HepG2 (cell line): Measurements from ENCODE around the gene ISOC2. TPM values are rescaled to one million over a fixed set of nuclear protein-coding genes. Genes with fewer than 3 reads are reported as not detected.
A peak's percentile ranks its signal among the peaks of the same experiment; 100 is the strongest.

ENCODE experiments used
- BHLHE40 ChIP-seq: IDR thresholded peaks from 2 replicates; pipeline ENCODE4 v1.6.1; 2011; ENCODE audit warnings: low read length, improper control_type of control experiment
- CBFB ChIP-seq: sonication (generic); formaldehyde crosslinking; IDR thresholded peaks from 2 replicates; pipeline ENCODE4 v1.4.0; 2020; ENCODE audit warnings: missing genetic modification reagents
- CHD2 ChIP-seq: IDR thresholded peaks from 2 replicates; pipeline ENCODE4 v1.6.1; 2011; ENCODE audit warnings: low read depth, low read length, improper control_type of control experiment
- EP300 ChIP-seq, 3 experiments: sonication (generic) in 1 of 3; formaldehyde crosslinking in 1 of 3; IDR thresholded peaks; 2 replicates each; pipeline versions ENCODE4 v1.5.1 to v1.6.1; 2011 to 2020; ENCODE audit warnings: low read depth in 2 of 3, low read length in 2 of 3, borderline replicate concordance in 1 of 3, improper control_type of control experiment in 1 of 3, mild to moderate bottlenecking in 1 of 3, missing genetic modification reagents in 1 of 3, moderate library complexity in 1 of 3
- KDM3A ChIP-seq: IDR thresholded peaks from 2 replicates; pipeline ENCODE4 v1.6.1; 2018; ENCODE audit warnings: low read depth, missing compliant biosample characterization
- MIXL1 ChIP-seq: IDR thresholded peaks from 2 replicates; pipeline ENCODE4 v1.6.1; 2016
- REL ChIP-seq: sonication (generic); formaldehyde crosslinking; conservative IDR thresholded peaks from 2 replicates; pipeline ENCODE4 v1.8.0; 2022; ENCODE audit warnings: mild to moderate bottlenecking, missing genetic modification reagents, moderate library complexity
- RFXANK ChIP-seq: IDR thresholded peaks from 2 replicates; pipeline ENCODE4 v1.6.1; 2016
- RXRB ChIP-seq: IDR thresholded peaks from 2 replicates; pipeline ENCODE4 v1.6.1; 2016; ENCODE audit warnings: borderline replicate concordance, missing genetic modification reagents, missing compliant biosample characterization
- SOX5 ChIP-seq: IDR thresholded peaks from 2 replicates; pipeline ENCODE4 v1.6.1; 2016; ENCODE audit warnings: borderline replicate concordance
- SRF ChIP-seq: IDR thresholded peaks from 2 replicates; pipeline ENCODE4 v1.6.1; 2011; ENCODE audit warnings: mild to moderate bottlenecking, low read depth, low read length, moderate library complexity
- TAF15 ChIP-seq: fragments of 200-400 bp; formaldehyde crosslinking; IDR thresholded peaks from one replicate; pipeline ENCODE4 v1.6.1; 2018; ENCODE audit warnings: mild to moderate bottlenecking, low read depth, low read length; ENCODE audit not compliant: poor library complexity, severe bottlenecking
- ZFYVE20 ChIP-seq: sonication (generic); formaldehyde crosslinking; IDR thresholded peaks from 2 replicates; pipeline ENCODE4 v1.8.0; 2023; ENCODE audit warnings: low read depth, mild to moderate bottlenecking, moderate library complexity, missing genetic modification reagents, borderline replicate concordance
- ZNF143 ChIP-seq: sonication (generic); formaldehyde crosslinking; IDR thresholded peaks from 2 replicates; pipeline ENCODE4 v1.4.0; 2020; ENCODE audit warnings: missing genetic modification reagents
- ZNF33B ChIP-seq: sonication (generic); formaldehyde crosslinking; IDR thresholded peaks from 2 replicates; pipeline ENCODE4 v1.5.1; 2020; ENCODE audit warnings: mild to moderate bottlenecking, missing genetic modification reagents
- ZNF644 ChIP-seq: IDR thresholded peaks from 2 replicates; pipeline ENCODE4 v1.6.1; 2016; ENCODE audit warnings: low read depth
- ZNF672 ChIP-seq: sonication (generic); formaldehyde crosslinking; IDR thresholded peaks from 2 replicates; pipeline ENCODE4 v1.8.1; 2022; ENCODE audit warnings: missing genetic modification reagents
- ZNF724P ChIP-seq: sonication (generic); formaldehyde crosslinking; IDR thresholded peaks from 2 replicates; pipeline ENCODE4 v1.8.0; 2022; ENCODE audit warnings: missing genetic modification reagents, borderline replicate concordance
- ZNF737 ChIP-seq: sonication (generic); formaldehyde crosslinking; IDR thresholded peaks from 2 replicates; pipeline ENCODE4 v1.5.0; 2020; ENCODE audit warnings: missing genetic modification reagents, mild to moderate bottlenecking, borderline replicate concordance
- ZNF781 ChIP-seq: sonication (generic); formaldehyde crosslinking; IDR thresholded peaks from 2 replicates; pipeline ENCODE4 v1.5.1; 2020; ENCODE audit warnings: borderline replicate concordance, mild to moderate bottlenecking, missing genetic modification reagents; ENCODE audit errors: not compliant biosample characterization
- polyA plus RNA-seq, 8 experiments: library from polyadenylated mRNA; depleted of rRNA in 3 of 8; stranded (reverse) in 7 of 8; unstranded in 1 of 8; fragments of >200 nt; fragmentation: Illumina TruSeq in 4 of 8; extraction: Trizol in 4 of 8; gene quantifications; 2 replicates each; pipeline versions ENCODE4 v1.2.1 to v1.2.3, GENCODE V29; 2011 to 2016; ENCODE audit warnings: low read depth in 4 of 8, missing spikeins in 1 of 8, mixed read lengths in 1 of 8; ENCODE audit not compliant: insufficient read depth in 1 of 8
- total RNA-seq, 5 experiments: library from RNA; depleted of rRNA; stranded (reverse); fragments of >200 nt; fragmentation: Illumina TruSeq; extraction: Trizol; gene quantifications; 2 replicates each; pipeline ENCODE4 v1.2.3, GENCODE V29; 2016; ENCODE audit warnings: low read depth in 1 of 5
- TF ChIP-seq, protein P1 (sequence below): IDR thresholded peaks from 2 replicates; pipeline ENCODE4 v1.6.1; 2016; ENCODE audit warnings: low read depth, control low read depth
- TF ChIP-seq, protein P2 (sequence below): sonication (generic); formaldehyde crosslinking; IDR thresholded peaks from 2 replicates; pipeline ENCODE4 v1.8.1; 2023; ENCODE audit warnings: mild to moderate bottlenecking, moderate library complexity, missing genetic modification reagents
- TF ChIP-seq, protein P3 (sequence below): sonication (generic); formaldehyde crosslinking; IDR thresholded peaks from 2 replicates; pipeline ENCODE4 v1.4.0; 2020; ENCODE audit warnings: mild to moderate bottlenecking, missing genetic modification reagents

ISOC2 gene
- total and polyA plus RNA-seq, 2 of the 13 experiments (the other 11 are each of a cell fraction or from before 2014, with no cell fraction given), result 76.8 to 105 TPM

DNA sequence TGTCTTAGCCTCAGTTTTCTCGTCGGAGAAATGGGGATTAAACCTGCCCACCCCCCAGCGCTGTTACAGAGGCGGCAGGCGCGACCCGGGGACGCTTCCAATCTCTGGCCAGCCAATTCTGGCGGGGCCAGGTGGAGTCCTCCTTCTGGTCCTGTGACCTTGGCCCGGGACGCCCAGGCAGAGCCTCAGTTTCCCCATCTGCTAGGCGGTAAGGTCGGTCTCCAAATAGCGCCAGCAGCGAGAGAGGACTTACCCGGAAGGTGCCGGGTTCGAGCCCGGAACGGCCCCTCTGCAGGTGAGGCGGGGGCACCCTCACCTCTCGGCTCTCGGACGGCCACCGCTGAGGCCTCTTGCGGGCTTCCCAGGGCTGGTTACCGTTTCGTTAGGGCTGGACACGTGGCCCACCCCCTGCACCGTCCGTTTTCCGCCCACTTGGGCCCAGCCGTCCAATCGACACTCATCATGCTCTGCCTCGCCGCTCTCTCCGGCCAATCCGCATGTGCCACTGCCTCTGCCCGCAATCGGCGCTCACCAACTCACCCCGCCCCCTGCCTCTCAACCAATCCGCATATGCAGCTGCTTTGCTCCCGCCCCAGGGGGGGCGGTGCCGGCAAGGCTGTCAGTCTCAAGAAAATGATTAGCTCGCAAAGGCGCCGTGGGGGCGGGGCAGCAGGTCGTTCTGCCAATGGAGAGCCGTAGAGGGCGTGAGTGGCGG lies at the start of gene ISOC2 (continued):
- TF ChIP-seq, protein P1, sequence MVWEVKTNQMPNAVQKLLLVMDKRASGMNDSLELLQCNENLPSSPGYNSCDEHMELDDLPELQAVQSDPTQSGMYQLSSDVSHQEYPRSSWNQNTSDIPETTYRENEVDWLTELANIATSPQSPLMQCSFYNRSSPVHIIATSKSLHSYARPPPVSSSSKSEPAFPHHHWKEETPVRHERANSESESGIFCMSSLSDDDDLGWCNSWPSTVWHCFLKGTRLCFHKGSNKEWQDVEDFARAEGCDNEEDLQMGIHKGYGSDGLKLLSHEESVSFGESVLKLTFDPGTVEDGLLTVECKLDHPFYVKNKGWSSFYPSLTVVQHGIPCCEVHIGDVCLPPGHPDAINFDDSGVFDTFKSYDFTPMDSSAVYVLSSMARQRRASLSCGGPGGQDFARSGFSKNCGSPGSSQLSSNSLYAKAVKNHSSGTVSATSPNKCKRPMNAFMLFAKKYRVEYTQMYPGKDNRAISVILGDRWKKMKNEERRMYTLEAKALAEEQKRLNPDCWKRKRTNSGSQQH, result no peak
- TF ChIP-seq EP300 (IDR thresholded peaks at IDR 0.05; ENCODE audit: low read depth in 2 of 2, low read length in 2 of 2) (no peak), EP300 (CRISPR knock-in tag; IDR thresholded peaks at IDR 0.05; ENCODE audit: borderline replicate concordance) (no peak), CHD2 (peak; percentile 69; the same call in 1 of the 2 replicates), ZNF672 (CRISPR knock-in tag) (no peak), MIXL1 (peak; percentile 24; the same call in 1 of the 2 replicates), KDM3A (CRISPR knock-in tag) (no peak; the same call in 1 of the 2 replicates), BHLHE40 (no peak), RFXANK (CRISPR knock-in tag) (no peak; the same call in 1 of the 2 replicates), SOX5 (CRISPR knock-in tag) (peak; percentile 36; the same call in 1 of the 2 replicates), SRF (no peak), CBFB (no peak; the same call in 1 of the 2 replicates), ZNF33B (no peak), ZFYVE20 (no peak), REL (CRISPR knock-in tag) (no peak), TAF15 (no peak), ZNF724P (0 out of 2 replicates have a peak, but pooled peaks have one; percentile 28), ZNF781 (CRISPR knock-in tag) (peak; percentile 29), ZNF143 (CRISPR knock-in tag) (no peak), ZNF737 (CRISPR knock-in tag) (no peak), RXRB (peak; percentile 64; the same call in 1 of the 2 replicates), ZNF644 (CRISPR knock-in tag) (no peak)
- TF ChIP-seq, protein P2, sequence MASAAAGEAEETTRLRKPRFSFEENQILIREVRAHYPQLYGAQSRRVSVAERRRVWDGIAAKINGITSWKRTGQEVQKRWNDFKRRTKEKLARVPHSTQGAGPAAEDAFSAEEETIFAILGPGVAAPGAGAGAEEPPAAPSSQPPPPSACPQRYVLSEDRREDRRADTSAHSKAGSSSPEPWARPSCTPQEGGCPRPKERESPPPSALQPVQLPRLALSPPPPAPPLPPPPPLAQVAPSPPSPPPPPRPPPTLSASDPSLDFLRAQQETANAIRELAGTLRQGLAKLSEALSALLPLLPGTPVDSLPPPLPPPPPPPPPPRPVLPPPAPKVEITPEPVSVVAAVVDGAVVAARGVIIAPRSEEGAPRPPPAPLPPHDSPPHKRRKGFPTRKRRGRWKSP (CRISPR knock-in tag), result peak; percentile 13; the same call in 1 of the 2 replicates
- TF ChIP-seq, protein P3, sequence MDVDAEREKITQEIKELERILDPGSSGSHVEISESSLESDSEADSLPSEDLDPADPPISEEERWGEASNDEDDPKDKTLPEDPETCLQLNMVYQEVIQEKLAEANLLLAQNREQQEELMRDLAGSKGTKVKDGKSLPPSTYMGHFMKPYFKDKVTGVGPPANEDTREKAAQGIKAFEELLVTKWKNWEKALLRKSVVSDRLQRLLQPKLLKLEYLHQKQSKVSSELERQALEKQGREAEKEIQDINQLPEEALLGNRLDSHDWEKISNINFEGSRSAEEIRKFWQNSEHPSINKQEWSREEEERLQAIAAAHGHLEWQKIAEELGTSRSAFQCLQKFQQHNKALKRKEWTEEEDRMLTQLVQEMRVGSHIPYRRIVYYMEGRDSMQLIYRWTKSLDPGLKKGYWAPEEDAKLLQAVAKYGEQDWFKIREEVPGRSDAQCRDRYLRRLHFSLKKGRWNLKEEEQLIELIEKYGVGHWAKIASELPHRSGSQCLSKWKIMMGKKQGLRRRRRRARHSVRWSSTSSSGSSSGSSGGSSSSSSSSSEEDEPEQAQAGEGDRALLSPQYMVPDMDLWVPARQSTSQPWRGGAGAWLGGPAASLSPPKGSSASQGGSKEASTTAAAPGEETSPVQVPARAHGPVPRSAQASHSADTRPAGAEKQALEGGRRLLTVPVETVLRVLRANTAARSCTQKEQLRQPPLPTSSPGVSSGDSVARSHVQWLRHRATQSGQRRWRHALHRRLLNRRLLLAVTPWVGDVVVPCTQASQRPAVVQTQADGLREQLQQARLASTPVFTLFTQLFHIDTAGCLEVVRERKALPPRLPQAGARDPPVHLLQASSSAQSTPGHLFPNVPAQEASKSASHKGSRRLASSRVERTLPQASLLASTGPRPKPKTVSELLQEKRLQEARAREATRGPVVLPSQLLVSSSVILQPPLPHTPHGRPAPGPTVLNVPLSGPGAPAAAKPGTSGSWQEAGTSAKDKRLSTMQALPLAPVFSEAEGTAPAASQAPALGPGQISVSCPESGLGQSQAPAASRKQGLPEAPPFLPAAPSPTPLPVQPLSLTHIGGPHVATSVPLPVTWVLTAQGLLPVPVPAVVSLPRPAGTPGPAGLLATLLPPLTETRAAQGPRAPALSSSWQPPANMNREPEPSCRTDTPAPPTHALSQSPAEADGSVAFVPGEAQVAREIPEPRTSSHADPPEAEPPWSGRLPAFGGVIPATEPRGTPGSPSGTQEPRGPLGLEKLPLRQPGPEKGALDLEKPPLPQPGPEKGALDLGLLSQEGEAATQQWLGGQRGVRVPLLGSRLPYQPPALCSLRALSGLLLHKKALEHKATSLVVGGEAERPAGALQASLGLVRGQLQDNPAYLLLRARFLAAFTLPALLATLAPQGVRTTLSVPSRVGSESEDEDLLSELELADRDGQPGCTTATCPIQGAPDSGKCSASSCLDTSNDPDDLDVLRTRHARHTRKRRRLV, result peak; percentile 69; the same call in 1 of the 2 replicates
